ENCODE measurements around the gene DSG3.
A peak's percentile ranks its signal among the peaks of the same experiment; 100 is the strongest.

The DSG3 gene

GRCh38 chr18:31447530-31448191, at the start of gene DSG3:
DSG3 (plus strand) TSS chr18:31447741; CDS start chr18:31447878, 137 bp downstream.
- no peak for DNase-seq

- DNase-seq: no peak
Observed at GRCh38 chr18:31398191-31398590, 49.4 kb upstream of the DSG3 start.

- DNase-seq: no peak
Observed at GRCh38 chr18:31399306-31400032, 48.1 kb upstream of the DSG3 start.

- DNase-seq: no peak
Observed at GRCh38 chr18:31401156-31402025, 46.1 kb upstream of the DSG3 start.

- no peak for DNase-seq
Observed at GRCh38 chr18:31402026-31402373, 45.5 kb upstream of the DSG3 start.

GRCh38 chr18:31403409-31403808, 44.1 kb upstream of the DSG3 start:
- no peak for DNase-seq

- DNase-seq: no peak
Observed at GRCh38 chr18:31407649-31408048, 39.9 kb upstream of the DSG3 start.

- DNase-seq: no peak
Observed at GRCh38 chr18:31409276-31409675, 38.3 kb upstream of the DSG3 start.

GRCh38 chr18:31410716-31411483, 36.6 kb upstream of the DSG3 start:
- no peak for DNase-seq

GRCh38 chr18:31413137-31413536, 34.4 kb upstream of the DSG3 start:
- DNase-seq: no peak

- DNase-seq: no peak
Observed at GRCh38 chr18:31417850-31418249, 29.7 kb upstream of the DSG3 start.

- DNase-seq: no peak
Observed at GRCh38 chr18:31419457-31419932, 28.0 kb upstream of the DSG3 start.

- no peak for DNase-seq
Observed at GRCh38 chr18:31420032-31420431, 27.5 kb upstream of the DSG3 start.

GRCh38 chr18:31420524-31420923, 27.0 kb upstream of the DSG3 start:
- no peak for DNase-seq

- peak; percentile 27 for DNase-seq
Observed at GRCh38 chr18:31424383-31424988, 23.1 kb upstream of the DSG3 start.

- DNase-seq: no peak
Observed at GRCh38 chr18:31426021-31426420, 21.5 kb upstream of the DSG3 start.

- DNase-seq: no peak
Observed at GRCh38 chr18:31426871-31427406, 20.6 kb upstream of the DSG3 start.

GRCh38 chr18:31428211-31428610, 19.3 kb upstream of the DSG3 start:
- no peak for DNase-seq

- DNase-seq: no peak
Observed at GRCh38 chr18:31429623-31430022, 17.9 kb upstream of the DSG3 start.

- no peak for DNase-seq
Observed at GRCh38 chr18:31430072-31430471, 17.5 kb upstream of the DSG3 start.

GRCh38 chr18:31430554-31430953, 17.0 kb upstream of the DSG3 start:
- DNase-seq: no peak

GRCh38 chr18:31432316-31432715, 15.2 kb upstream of the DSG3 start:
- no peak for DNase-seq
